Inflammatory macrophage treated with lipopolysaccharide for 4 hours (primary cell): ENCODE results near the gene GPR156.

Experiments used
- DNase-seq: peaks from one replicate; pipeline ENCODE4 v3.0.0-alpha.2; 2020

GPR156 gene

DNA sequence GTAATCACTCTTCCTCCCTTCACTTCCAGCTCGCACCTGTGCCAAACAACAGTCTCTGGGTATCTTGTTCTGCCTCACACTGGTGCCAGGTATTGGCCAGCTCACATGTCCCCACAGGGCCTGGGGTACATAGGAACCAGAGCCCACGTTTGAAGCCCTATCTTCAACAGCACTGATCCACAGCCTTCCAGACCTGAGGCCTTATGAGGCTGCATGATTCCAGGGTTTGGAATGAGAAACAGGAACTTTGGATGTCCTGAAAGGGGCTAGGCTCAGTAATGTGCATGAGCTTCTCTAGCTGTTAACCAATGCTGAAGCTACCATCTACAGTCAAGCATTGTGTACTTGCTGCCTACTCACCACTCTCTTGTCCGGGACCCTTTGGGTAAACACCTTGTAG is 92.4 kb downstream of the GPR156 start:
- no peak for DNase-seq

DNA sequence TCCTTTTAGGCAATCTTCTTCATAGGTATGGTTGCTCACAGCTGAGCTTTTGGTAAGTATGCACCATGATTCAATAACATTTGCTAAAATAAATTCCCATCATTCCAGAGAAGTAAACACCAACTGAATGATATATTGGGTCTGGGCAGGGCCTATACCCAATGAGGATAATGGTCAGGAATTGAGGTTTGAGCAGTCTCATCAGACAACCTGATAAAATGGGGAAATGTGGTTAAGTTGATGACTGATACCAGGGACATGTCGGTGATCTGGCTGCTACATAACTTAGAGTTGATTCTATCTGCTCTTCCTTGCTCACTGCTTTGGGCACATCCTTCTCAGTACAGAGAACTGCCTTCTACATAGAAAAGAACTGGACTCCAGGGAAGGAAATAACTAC is 92.9 kb downstream of the GPR156 start:
- DNase-seq: no peak

DNA sequence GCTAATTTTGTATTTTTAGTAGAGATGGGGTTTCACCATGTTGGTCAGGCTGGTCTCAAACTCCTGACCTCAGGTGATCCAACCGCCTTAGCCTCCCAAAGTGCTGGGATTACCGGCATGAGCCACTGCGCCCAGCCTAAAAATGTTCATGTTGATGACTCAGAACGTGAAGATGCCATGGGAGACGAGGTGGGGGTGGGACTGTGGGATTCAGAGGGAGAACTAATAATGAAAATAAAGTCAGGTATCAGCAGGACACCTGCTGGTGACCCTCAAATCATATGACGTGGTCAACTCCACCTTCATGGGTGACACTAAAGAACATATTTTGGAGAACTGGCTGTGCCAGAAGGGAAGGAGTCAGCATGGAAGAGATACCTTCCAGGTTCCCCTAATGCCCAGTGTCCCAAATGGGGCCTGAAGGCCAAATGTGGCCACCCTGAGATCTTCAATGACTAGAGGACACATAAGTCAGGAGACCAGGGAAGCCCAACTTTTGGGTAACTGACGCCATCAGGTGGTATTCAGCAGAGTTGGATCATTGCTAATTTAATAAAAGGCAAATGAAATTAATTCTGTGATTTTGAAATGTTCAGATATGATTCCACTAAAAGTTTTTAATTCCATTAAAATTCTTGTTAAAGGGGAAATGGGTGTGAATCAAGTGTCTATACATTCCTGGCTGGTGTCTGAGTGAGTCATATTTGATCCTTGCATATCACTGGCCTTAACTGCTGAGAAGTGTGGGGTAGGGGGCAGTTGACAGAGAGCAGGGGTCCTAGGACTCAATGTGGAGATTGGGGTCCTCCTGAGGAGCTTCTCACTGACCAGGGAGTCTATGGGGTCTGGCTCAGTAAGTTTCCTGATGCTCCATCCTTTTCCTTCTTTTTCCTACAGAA is 102.2 kb downstream of the GPR156 start:
- peak; percentile 38 for DNase-seq

DNA sequence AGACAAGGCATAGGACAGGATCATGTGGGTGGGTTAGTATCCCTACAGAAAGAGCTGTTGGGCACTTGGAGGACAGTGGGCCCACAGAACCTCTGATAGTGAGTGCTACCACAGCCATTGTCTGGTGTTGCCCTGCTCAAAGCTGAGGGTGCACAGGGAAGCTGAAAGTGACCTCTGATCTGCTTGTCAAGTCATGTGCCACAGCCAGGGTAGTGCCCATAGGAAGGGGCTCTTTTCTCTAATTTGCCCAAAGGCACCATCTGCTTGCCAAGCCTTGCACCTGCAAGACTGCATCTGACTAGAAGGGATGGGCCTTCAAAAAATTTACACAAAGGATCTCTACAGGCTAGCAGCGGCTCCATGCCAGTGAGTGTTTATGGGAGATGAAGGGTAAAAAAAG is 103.4 kb downstream of the GPR156 start:
- no peak for DNase-seq

DNA sequence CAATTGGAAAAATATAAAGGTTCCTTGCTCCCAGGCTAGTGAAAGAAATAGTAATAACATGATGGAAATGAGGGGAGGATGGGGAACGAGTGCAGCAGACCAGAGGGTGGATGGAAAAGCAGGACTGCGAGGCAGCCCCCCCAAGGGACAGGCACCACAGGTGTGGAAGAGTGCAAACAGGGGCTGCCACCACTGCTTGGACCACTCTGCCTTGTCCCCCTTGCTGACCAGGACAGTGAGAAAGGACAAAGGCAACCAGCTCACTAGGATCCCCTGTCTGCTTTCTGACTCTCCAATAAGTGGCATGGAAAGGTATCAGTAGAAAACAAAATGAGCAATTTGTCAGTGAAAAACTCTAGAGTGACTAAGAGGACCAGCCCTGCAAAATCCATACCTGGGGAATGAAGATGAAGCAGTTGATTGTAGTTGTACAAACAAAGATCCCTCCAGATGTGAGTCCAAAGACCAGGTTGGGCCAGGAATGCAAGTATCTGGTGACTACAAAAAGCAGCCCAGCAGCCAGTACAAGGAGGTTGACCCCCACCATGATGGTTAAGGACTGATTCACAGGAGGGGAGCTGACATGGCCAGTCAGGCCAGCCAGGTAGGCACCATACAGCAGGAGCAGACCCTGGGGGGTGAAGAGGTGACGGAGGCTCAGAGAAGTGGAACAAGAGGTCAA is 104.2 kb downstream of the GPR156 start:
- no peak for DNase-seq

DNA sequence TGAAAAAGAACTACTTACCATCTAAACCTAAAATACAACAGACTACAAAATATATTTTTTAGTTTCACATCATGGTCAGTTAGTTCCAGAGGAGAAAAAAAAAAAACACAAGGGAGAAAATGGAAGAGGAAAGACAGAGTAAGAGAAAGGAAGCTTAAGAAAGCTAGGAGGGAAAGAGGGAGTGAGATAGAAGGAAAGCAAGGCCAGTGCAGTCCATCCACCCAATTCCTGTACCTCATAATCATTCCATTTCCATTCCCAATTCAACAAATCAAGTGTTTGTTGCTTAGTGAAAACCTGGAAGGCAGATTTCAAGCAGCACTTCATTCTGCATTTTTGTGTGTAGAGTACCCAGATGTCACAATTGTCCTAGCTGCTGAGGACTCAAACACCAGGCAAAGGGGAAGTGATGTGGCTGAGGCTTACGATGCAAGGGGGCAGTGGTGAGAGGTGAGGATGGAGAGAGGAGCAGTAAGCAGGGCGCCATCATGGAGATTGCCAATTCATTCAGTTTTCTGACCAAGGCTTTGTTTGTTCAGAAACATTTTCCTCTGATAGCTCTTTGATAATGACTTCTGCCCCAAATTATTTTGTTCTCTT is 107.2 kb downstream of the GPR156 start:
- DNase-seq: peak; percentile 25

DNA sequence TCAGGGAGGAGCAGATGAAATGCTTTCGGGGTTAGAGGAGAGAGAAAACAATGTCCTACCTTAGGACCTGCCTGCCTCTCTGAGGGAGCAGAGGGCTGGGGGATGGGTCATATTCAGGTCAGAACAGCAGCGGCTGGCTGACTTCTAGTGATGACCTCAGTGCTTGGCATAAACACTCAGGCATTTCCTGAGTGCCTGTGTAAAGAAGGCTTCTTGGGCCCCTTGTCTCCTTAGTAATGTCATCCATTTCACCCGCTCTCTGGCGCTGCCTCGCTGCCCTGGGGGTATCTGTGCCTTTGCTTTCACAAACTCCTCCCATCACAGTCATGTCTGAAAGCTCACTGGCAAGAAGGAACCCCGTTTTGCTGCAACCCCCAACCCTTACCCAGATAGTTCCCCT is 107.9 kb downstream of the GPR156 start:
- no peak for DNase-seq

DNA sequence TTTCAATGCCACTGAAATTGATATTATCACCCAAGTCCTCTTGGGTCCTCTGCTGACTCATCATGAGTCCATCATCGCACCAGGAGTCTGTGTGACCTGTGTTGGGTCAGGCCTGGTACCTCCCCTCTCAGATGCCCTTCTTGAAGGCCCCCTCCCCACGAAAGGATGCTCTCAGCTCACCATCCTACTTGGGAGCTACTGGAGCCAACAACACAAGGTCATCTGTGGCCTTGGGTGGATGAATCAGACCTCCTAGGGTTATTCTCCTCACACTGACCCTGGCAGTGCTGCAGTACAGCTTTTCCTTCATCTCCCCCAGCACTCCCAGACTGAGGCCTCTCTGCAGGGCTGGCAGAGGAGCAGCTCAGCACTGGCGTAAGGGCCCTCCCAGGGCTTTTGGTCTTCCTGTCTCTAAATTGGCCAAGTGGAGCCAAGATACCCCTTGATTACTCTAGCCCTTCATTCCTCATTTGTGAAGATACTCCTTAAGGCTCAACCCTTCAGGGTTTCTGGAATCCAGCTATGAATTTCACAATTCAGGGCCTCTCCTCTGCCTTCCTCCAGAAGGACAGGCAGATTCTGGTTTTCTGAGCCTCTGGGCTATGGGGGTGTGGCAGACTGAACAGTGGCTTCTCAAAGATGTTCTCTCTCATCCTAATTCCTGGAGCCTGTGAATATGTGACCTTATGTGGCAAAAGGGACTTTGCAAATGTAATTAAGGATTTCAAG is 110.0 kb downstream of the GPR156 start:
- no peak for DNase-seq

DNA sequence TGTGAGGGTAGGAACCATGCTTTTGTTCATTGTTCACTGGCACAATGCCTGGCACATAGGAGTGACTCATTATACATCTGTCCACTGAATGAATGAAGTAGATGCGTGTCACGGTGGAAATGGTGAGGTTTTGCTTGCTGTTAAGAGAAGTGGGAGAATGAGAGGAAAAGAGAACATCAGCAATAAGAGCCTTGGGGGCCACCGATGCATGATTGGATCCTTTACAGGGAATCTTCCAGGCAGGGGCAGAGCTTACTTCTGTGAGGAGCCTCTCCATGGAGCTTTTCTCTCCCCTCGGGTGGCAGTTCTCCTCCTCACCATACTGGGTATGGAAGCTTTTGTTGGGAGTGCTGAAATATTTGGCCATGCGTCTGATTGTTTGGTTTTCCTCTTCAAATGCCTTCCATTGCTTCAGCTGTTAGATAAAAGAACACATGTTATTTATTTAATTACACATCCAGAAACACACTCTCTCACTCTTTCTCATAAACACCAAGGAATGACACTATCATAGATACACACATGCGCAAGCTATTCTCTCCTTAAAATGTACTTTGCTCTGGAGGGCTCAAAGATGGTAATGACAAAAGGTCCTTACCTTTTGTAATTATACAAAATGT is 111.9 kb downstream of the GPR156 start:
- DNase-seq: no peak

DNA sequence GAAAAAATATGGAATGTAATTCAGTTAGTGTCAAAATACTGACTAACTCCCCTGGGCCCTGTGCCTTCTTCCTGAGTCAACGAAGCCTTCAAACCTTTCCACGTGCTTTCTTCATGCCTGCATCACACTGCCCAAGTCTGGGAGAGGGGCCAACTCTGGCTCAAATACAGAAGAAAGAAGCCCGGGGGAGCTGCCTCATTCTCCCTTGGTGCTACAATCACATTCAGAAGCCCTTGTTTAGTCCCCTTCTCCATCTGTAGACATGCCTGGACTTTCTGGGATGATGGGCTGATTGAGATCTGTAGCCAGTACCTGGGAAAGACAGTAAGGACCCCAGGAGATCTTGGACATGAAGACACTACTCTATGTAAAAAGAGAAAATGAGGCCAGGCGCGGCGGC is 113.0 kb downstream of the GPR156 start:
- DNase-seq: no peak

DNA sequence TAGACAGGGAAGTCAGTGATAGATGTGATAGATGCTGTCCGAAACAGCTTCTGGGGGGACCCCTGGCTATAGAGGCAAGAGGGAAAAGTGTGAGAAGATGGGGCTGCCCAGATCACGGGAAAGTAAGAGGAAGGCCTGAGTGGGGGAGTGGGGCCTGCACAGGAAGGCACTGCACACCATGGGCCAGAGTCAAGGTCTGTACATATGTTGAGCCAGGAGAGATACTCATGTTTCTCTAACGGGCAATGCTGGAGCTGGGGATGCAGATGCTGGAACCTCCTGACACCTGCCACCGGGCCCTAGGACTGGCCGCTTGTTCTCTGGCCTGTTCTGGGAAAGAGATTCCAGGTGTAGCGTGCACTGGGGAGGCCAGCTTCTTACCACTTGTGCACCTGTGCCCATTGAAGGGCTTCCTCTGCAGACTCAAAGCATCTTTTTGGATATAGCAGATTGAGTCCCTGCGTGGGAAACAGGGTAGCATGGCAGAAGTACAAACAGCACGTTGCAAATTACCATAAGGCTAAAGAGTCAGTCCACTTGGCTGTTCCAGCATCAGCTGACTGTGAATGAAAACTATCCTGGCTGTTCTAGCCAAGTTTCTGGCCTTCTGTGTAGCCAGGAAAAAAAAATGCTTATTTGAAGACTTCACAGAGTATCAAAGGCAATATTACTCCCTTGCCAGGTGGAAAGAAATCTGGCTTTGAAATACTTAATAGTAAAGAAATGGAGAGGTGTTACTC is 113.7 kb downstream of the GPR156 start:
- DNase-seq: no peak

DNA sequence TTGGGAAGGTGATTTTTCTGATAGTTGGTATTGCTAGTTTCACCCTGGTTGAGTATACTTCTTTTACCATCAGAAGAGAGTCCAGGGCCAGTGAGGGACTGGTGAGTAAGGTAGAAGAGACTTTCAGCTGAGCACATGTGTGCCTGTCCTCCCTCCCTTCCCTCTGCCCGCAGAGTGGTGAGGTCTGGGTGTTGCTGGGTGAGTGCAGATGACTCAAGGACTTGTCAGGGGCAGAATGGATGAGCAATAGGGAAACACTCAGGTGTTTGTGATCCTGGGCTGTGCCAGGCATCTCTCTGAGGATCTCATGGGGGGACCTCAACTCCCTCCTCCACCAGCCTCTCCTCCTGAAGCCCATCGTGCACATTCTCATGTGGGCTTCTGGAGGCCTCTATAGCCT is 114.8 kb downstream of the GPR156 start:
- DNase-seq: no peak

DNA sequence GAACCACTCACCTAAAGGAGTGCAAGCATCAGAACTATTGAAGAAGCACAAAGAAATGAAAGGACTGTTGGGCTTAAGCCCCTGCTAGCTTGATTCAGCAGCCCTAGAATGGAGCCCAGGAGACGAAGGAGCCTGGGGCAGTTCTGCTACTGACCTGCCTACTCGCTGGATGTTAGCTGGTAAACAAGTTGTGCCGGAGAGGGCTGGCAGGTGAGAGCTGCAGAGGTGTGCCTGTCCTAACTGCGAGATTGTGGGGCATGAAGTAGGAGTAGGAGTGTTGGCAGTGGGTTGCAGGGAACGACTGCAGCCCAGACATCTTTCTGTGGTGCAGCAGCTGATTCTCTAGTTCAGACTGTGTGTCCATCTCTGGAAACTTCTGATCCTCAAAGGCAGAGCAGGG is 115.6 kb downstream of the GPR156 start:
- no peak for DNase-seq

DNA sequence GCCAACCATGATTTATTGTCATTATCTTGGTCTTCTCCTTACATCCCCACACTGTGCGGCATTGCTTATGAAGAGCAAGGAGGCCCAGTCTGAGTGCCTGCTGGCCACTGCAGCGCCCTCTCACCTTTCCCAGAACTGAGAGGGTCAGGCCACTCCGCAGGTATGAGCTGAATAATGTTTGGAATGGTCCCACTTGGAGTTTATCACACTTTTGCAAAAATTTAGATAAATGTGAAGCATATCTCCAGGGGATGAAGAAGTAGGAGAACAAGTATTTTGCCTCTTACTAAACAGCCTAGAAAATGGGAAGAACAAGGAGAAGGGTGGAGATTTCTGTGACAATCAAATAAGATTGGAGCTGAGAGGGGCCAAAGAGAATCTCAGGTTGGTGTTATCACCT is 116.4 kb downstream of the GPR156 start:
- no peak for DNase-seq

DNA sequence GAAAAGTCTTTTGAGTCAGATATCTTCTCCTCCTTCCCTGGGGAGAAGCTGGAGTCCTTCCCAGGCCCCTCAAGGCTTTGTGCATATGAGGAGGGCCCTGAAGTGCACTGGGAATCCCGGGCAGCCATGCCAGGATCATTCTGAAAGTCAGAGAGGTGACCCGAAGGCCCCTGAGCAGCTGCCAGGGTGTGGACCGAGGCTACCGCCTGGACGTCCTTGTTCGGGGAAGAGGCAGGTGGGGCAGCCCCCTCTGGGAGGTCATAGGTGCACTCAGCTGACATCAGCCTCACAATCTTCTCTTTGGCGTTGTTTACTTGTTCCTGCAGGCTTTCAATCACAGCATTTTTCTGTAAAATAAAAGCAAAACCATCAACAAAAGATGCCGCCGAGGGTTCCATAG is 117.0 kb downstream of the GPR156 start:
- DNase-seq: no peak

DNA sequence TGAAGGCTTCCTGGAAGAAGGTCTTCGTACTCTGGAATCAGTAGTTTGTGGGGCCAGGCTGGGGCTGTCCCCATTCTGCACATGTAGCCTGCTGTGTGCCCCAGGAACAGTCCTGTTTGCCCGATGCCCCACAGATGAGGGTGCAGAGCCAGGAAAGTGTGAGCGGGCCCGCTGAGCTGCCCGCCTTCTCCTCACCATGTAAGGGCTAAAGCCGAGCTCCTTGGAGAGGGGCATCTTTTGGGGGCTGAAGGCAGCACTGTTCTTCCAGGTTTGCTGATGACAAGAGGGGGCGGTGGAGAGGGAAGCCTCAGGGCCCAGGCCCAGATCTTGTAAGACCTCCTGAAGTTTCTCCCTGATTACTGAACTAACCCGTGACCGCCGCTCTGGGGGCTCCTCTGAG is 117.5 kb downstream of the GPR156 start:
- no peak for DNase-seq

DNA sequence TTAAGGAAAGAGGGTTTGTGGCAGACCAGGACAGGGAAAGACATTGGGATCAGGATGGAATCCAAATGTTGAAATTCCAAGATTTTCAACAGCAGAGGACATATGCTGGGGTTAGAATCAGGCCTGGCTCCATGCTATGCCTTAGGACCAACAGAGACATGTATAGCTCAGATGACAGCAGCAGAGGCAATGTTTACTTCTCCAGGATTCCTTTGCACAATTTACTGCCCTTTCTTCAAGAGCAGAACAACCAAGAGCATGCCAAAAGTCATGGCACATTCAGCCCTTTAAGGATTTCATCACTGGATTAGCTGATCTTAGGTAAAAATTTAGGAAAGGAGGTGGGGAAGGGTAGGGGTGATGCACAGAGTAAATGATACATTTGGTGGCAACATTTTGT is 121.2 kb downstream of the GPR156 start:
- DNase-seq: no peak

DNA sequence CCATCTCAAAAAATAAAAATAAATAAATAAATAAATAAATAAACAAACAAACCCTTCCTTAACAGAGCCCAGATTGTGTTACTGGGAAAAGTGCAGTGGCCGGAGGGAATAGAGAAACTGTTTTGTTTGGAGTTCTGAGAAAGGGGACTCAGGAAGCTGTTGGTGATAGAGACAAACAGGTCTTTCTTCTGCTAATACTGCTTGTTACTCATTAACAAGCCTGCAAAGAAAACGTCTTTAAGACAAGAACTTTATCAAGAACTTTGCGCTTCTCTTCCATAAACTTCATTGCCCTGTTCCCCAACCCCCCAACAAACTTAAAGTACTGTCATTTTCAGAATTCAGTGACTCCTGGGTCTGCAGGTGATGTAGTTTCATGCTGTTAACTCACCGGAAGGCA is 122.0 kb downstream of the GPR156 start:
- no peak for DNase-seq

DNA sequence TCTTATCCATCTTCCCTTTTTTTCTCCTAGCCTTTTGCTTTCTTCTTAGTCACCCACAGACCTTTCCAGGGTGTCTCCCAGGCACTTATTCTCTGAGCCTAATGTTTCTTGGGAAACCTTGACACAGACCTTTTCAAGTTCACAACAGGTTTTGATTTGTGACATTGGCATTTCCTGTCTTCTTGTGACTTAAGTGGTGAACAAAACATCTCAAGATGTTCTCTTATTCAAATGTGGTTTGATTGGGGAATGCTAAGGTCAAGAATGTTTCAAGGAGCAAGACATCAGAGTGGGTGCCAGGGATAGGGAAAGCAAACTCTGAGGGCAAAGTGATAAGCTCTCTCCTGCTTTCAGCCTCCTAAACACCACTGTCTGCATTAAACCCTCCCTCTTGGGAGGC is 122.6 kb downstream of the GPR156 start:
- DNase-seq: no peak

DNA sequence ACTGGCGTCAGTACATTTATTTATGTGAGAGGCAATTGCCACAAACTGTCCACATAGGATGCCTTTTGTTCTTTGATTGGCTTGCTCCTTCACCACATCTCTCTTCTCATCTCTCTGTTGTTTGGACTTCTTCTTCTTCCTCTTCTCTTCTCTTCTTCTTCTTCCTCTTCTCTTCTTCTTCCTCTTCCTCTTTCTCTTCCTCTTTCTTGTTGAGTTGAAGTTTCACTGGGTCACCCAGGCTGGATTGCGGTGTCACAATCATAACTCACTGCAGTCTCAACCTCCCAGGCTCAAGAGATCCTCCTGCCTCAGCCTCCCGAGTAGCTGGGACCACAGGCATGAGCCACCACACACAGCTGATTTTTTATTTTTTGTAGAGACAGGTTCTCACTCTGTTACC is 123.1 kb downstream of the GPR156 start:
- peak; percentile 68 for DNase-seq

DNA sequence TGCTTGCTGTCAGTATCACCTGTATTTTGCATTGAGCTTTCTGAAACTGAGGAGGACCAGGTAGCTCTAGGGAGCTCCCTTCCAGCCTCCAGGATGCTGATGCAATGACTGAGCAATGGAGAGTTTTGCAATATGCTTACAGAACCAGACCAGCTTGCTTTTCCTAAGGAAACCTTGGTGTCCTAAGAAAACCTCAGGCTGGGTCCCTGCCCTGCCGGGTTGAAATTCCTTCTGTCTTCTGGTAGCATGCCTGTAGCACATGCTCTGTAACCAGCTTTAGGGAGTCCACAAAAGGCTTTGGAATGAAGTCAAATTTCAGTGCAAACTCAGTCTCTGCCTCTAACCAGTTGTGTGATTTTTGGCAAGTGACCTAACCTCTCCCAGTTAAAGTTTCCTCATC is 125.0 kb downstream of the GPR156 start:
- peak; percentile 48 for DNase-seq

DNA sequence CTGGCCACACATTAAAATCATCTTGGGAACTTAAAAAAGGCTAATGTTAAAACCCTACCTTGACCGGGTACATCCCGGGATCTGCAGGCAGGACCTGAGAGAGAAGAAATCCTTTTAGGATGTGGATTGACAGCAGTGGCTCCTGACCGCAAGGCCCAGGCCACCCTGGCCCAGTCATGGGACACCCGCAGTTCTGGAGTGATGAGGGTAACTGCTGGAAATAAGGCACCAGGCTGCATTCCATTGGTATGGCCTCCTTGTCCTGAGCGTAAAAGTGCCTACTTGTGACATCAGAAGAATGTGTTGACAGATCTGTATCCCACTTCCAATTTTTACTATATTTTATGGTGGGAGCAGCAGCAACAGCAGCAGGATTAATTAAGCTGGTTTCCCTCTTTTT is 127.3 kb downstream of the GPR156 start:
- DNase-seq: no peak
